HG02840 (cell line): Measurements from ENCODE around the gene ZDHHC4.

Source experiments
- ATAC-seq: cut with Tn5 transposase; IDR thresholded peaks from one replicate; pipeline ENCODE4 v1.9.1; 2021; ENCODE audit warnings: mild to moderate bottlenecking, moderate library complexity, moderate number of reproducible peaks; ENCODE audit not compliant: unreplicated experiment, low FRiP score

Gene ZDHHC4

DNA sequence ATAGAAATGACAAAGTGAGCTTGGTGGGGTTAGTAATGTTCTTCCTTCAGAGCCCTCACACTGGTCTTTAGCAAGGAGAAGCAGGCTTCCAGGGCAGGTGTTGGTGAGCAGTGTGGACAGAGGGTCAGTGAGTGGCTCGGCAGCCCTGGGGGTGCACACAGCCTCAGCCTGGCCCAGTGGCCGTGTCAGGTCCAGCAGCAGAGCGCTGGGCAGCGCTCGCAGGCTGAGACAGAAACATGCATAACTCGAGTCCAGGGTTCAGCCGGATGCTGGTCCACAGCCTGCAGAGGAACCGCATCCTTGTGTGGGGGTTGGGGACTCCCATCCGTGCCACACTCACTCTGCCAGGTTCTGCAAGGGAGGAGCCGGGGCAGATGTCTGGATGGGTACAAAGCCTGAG is 27.2 kb downstream of the ZDHHC4 start:
- ATAC-seq = no peak

DNA sequence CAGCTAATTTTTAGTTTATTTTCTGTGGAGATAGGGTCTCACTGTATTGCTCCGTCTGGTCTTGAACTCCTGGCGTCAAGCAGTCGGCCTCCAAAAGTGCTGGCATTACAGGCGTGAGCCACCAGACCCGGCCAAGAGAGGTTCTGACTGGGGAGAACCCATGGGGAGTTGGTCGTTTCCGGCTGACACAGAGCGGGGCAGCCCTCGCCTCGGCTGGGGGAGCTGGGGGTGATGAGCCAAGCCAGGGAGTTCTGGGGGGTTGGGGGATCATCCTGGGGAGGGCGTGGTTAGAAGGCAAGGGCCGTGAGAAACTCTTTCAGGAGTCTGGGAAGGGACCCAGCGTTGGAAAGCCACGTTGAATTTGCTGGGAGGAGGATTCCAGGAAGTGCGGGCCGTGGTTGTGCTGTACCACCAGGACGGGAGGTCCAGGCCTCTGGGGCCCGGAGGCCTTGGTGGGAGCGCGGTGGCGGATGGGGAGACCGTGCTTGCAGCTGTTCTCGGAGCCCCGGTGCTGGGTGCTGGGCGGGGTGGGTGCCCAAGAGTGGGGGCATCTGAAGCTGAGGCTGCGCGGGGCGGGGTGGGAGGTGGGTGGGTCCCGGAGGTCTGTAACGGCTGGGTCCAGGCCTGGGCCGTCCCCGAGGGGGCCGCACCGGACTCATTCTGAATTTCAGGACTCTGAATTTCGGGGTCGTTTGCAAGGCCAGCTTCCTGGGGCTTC is 29.8 kb downstream of the ZDHHC4 start:
- no peak for ATAC-seq

DNA sequence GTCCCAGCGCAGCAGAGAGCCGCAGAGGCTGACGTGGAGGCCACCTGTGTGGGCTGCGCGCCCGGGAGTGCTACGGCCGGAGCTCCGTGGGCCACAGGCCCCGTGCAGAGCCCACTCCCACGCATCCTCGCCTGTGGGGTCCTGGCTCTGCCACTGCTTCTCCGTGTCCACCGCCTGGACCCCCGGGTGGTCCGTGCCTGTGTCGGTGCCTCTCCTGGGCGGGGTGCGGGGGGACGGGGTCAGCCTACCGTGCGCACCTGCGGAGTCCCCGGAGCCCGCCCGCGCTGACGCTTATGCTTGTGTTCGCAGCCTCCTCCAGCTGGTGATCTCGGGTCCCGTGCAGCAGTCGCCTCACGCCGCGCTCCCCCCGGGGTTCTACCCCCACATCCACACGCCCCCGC is 30.4 kb downstream of the ZDHHC4 start:
- no peak for ATAC-seq

DNA sequence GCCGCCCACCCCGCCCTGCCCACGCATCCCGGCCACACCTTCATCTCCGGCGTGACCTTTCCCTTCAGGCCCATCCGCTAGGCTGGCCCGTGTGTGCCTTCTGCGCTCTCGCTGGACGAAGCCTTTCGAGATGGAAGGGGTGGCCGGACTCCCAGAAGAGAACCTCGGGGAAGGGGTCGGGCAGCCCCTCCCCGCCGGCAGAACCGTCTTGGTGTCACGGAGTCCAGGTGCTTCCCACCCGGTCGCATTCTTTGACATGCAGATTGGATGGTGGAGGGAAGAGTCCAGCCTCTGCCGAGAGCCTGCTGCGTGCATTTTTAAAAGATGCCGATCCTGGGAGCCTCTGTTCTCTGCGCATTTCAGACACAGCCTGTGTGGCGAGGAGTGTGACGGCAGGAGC is 30.8 kb downstream of the ZDHHC4 start:
- no peak for ATAC-seq

DNA sequence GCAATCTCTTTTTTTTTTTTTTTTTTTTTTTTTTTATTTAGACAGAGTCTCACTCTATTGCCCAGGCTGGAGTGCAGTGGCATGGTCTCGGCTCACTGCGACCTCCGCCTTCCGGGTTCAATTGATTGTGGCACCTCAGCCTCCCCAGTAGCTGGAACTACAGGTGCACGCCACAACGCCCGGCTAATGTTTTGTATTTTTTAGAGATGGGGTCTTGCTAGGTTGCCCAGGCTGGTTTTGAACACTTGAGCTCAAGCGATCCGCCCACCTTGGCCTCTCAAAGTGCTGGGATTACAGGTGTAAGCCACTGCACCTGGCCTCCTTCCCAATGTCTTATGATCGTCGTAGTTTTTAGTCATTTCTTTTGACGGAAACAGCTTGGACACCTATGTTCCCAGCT is 31.5 kb downstream of the ZDHHC4 start:
- no peak for ATAC-seq

DNA sequence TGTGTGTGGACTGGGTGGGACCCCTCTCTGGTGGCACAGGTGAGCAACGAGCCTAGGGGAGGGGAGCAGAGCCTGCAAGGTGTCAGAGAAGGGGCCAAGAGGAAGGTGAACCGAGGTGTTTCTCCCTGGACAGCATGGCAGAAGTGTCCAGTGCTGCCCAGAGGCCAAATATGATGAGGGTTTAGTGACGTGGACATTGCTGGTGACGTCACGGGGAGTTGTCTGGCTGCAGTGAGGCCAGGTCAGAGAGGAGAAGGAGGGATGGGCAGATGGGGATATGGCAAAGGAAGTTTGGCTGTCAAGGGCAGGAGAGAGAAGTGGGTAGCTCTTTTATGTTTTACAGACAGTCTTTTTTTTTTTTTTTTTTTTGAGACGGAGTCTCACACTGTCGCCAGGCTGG is 35.6 kb downstream of the ZDHHC4 start:
- no peak for ATAC-seq

DNA sequence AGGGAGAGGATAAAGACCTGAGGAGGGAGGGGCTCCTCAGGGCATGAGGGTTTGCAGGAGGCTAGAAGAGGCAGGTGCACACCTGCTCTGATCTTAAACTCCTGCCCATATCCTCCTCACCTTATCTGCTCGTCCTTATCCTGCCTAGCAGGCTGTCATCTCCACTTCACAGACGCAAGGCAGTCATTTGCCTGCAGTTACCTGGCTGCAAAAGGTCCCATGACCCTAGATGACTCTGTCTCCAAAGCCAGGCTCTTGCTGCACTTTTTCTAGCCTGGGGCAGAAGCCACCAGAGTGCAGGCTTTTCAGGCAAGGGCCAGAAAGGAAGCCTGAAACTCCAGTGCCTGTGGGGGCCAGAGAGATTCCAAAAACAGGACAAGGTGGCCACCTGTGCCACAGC is 36.5 kb downstream of the ZDHHC4 start:
- no peak for ATAC-seq

DNA sequence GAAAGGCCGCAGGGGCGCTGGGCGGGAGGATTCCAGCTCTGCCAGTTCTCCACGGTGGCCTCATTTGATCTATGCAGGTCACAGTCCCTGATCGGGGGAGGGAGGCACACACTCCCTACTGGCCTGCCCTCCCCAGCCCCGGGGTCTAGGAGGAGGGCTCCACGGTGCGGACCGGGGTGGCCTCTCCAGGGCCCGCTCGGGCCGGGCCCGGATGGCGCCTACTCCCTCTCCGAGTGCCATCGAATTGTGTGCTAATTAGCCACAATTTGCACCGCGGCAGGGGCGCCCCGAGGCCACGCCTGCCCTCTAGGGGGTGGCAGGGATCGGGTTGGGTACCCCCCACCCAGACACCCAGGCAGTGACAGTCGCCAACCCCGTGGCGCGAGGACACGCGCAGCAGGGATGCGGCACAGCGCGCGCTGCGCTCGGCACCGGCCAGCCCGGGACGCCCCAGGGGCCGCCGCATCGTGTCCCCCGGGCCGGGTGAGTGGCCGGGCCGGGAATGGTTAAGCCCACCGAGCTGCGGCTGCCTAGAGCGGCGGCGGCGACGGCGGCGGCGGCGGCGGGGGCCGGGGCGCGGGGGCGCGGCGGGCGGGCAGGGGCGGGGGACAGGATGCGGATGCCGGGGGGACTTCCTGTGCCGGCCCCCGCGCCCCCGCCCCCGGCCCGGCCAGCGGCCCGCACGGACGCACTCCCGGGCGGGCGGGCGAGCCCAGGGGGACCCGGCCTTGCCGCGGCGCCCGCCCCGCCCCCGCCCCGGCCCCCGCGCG is 37.9 kb downstream of the ZDHHC4 start, which contains the start of gene ZNF853:
Gene ZNF853, plus strand, starts transcription at position 658 of the 770 bp plus-strand sequence. CDS start 565 bp downstream, outside the sequence.
- no peak for ATAC-seq

DNA sequence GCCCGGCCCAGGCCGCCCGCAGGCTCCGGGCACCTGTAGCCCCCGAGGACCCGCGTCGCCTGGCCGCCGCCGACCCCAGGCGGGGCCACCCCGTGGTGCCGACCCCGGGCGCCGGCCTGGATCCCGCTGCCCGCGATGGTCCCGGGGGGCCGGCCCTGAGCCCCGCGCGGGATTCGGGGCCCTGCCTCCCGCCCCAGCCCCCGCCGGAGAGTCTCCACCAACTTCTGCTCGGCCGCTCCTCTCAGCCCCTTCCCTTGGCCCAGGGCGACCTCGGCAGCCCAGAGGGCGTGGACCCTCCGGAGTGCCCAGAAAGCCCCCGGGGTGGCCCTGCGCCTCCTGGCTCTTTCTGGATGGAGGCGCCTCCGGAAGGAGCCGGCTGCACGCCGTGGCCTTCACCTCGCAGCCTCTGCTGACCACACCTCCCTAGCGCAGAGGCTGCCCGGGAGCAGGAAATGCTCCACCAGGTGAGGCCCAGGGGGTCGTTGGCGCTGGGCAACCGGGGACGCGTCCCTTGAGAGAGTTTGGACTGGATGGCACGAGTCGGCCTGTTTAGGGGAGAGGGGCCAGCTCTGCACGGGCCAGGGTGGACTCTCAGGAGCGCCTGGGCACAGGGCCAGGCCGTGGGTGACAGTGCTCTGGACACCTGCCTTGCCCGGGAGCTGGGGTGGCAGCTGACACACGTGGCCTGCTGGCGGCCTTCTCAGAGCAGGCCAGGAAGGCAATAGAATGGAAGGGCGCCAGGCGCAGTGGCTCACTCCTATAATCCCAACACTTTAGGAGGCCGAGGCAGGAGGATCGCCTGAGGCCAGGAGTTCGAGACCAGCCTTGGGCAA is 38.7 kb downstream of the ZDHHC4 start:
- no peak for ATAC-seq

DNA sequence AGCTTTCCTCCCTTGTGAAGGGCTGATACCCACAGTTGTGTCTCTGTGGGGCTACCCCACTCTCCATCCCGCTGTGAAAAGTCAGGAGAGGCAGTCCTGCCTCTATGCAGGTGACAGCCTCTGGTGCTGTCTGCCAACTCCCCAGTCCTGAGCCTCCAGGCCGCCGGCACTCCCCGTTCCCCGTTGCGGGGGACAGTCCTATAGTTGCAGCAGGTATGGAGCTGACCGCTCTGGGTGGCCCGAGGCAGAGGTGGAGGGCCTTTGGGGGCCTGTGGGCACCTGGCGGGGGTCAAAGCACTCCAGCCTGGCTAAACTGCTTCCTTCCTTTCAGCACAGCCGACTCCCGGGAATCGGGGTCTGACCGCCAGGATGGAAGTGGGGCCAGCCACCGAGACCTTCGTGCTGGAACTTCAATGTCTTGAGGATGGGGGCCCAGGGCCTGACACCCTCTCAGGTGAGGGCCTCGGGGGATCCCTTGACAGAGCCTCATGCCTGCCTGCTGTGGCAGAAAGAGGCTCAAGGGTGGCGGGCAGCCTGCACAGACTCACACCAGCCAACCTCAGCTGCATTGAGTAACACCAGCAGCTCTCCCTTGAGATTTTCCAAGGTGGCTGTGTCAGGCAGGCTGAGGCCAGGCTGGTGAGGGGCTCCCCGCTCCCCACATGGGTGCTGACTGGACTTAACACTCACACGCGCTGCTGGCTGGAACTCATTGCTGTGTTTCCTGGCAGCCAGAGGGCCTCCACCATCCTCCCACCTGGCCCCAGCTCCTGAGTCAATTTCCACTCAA is 39.8 kb downstream of the ZDHHC4 start:
- ATAC-seq = no peak

DNA sequence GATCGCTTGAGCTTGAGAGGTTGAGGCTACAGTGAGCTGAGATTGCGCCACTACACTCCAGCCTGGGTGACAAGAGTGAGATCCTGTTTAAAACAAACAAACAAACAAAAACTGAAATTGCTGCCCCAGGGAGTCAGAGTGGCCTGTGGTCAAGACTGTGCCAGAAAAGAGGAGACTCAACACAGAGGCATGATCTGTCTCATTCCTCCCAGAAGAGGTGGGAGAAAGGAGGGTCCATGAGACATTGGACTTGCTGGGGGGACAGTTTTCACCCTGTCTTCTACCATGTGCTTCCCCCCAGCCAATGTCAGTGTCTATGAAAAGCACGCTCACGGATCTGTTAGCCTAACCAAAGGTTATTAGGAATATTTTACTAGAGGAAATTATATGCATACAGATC is 41.4 kb downstream of the ZDHHC4 start:
- ATAC-seq = no peak

DNA sequence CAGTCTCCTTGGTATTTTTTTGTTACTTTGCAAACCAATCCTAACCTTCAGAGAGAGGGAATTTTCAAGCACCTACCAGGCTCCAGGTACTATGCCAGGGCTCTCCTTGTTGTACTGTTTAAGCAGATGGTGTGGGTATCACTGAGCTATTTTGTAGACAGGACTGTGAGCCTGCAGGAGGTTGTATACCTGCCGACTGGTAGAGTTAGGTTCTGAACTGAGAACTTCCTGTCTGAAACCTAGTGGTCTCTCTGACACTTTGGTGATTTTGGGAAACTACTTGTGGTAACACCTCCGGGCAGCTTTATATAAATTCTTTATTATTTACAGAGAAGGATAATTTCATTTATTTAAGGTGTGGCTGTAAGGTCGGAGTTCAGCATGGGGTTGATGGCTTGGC is 42.7 kb downstream of the ZDHHC4 start:
- ATAC-seq = no peak

DNA sequence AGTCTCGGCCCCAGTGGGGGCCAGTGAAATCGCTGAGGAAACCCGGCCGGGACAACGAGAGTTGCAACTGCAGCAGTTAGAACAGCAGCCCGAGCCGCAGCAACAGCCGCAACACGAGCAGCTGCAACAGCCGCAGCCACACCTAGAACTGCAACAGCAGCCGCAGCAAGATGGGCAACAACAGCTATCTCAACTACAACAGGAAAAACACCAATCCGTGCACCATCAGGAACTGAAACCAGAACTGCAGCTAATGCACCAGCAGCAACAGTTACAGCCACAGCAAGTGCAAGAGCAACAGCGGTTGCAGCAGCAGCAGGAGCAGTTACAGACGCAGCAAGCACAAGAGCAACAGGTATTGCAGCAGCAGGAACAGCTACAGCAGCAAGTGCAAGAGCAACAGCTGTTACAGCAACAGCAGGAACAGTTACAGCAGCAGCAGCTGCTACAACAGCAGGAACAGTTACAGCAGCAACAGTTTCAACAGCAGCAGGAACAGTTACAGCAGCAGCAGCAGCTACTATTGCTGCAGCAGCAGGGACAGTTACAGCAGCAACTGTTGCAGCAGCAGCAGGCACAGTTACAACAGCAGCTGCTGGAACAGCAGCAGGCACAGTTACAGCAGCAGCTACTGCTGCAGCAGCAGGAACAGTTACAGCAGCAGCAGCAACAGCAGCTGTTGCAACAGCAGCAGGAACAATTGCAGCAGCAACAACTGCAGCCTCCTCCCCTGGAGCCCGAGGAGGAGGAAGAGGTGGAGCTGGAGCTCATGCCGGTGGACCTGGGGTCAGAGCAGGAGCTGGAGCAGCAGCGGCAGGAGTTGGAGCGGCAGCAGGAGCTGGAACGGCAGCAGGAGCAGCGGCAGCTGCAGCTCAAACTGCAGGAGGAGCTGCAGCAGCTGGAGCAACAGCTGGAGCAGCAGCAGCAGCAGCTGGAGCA is 44.2 kb downstream of the ZDHHC4 start:
- no peak for ATAC-seq

DNA sequence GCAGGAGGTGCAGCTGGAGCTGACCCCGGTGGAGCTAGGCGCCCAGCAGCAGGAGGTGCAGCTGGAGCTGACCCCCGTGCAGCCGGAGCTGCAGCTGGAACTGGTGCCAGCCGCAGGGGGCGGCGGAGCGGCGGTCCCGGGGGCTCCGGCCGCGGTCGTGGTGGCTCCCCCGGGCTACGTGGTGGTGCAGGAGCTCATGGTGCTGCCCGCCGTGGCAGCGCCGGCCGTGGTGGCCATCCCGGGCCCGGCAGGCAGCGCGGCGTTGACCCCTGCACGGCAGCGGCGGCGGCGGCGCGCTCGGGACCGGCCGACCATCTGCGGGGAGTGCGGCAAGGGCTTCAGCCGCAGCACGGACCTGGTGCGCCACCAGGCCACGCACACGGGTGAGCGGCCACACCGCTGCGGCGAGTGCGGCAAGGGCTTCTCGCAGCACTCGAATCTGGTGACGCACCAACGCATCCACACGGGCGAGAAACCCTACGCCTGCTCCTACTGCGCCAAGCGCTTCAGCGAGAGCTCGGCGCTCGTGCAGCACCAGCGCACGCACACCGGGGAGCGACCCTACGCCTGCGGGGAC is 45.0 kb downstream of the ZDHHC4 start:
- ATAC-seq = no peak

DNA sequence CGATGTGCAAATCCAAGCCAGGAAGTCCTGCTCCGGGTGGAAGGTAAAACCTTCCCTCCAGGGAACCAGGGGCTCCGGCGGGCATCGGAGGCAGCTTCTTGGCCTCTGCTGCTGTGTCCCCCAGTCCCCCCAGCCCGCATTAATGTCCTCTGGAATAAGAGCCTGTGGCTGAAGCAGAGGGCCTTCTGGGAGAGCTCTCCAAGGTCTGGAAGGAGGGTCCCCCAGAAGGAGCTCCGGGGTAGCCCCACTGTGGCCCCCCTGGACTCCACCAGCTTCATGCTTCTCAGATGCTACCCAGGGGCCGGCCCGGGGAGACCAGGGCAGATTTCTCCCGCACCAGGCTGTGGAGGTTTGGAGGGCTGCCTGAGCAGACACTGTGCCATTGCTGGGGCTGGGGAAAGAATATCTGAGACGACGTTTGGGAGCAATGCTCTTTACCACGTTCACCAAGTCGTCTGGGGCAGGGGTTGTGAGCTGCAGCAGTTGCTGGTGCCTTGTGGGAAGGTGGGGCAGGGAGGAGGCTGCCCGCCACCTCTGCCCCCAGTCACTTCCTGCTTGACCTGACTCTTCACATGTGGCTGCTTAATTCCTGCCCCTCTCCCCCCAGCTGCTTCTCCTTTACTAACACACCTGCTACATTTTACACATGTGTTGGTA is 46.5 kb downstream of the ZDHHC4 start:
- ATAC-seq = no peak

DNA sequence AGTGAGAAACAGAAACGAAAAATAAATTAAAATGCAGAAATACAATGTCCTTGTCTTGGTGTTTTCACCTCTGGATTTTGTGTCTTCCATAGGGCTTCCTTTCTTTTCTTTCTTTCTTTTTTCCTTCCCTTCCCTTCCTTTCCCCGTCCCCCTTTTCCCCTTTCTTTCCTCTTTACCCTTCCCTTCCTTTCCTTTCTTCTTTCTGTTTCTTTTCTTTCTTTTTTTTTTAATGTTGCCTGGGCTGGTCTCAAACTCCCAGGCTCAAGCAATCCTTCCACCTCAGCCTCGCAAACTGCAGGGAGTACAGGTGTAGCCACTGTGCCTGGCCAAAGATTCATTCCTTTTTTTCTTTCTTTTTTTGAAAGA is 47.0 kb downstream of the ZDHHC4 start:
- no peak for ATAC-seq

DNA sequence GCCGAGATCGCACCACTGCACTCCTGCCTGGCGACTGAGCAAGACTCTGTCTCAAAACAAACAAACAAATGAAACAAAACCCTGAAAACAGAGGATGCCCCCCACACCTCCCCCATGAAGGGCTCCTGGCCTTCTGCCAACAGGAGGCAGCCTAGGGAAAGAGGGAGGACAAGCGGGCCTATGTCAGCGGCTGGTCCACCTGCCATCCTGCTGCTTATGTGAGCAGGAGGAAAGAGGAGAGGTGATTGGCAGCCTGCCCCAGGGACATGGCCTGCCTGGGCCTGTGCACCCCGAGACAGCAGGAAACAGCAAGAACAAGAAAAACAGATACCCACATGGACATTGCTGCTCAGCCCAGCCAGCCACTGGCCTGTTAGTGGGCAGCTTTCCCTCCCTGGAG is 50.8 kb downstream of the ZDHHC4 start:
- ATAC-seq = no peak

DNA sequence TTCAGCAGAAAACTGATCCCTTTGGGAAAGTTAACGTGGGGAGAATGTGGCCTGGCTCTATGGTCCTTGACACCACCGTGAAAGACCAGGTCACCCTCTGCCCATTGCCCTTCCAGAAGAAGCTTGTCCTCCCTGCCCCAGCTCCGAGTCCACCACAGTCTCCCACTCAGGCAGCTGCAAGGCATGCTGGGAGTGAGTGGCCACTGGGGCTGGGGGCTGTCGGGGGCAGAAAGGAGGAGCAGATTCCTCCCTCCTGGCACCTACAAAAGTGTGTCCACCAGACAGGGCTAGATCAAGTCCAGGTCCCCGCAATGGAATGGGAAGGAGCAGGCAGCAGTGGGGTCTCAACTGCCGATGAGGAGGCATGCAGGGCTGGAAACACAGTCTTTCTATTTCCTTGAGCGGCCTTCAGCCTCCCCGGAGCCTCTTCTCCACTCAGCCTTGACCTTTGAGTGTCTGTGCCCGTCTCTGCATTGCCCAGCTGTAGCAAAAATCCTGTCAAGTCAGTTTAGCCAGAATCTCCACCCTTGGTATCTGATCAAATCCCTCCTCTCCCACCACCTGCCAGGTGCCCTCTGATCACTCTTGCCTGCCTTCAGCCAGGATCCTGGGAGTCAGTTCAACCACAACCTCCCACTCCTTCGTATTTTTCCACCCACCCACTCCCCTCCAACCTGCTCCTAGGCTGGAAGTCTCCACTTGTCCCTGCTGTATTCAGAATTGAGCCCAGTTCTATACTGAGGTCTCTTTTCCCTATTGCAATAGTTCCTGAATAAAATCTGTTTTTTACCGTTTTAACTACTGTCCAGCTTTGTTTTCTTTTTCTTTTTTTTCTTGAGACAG is 53.0 kb downstream of the ZDHHC4 start:
- no peak for ATAC-seq
